GM12865 (cell line): ENCODE measurements around the gene CADM1.

Source experiments
- DNase-seq: peaks from one replicate; pipeline ENCODE4 v3.0.0; 2010; ENCODE audit warnings: low read depth
- H3K4me3 ChIP-seq: 2 replicates; pipeline ENCODE4 v1.5.1; 2011; ENCODE audit warnings: mild to moderate bottlenecking, low read depth, low read length, control low read depth
- TF ChIP-seq, protein P1 (sequence below): IDR thresholded peaks from 2 replicates; pipeline ENCODE4 v1.5.1; 2011; ENCODE audit warnings: low read length, control low read depth, low read depth, inconsistent platforms; ENCODE audit not compliant: insufficient read depth; ENCODE audit errors: missing control alignments

Gene CADM1

DNA sequence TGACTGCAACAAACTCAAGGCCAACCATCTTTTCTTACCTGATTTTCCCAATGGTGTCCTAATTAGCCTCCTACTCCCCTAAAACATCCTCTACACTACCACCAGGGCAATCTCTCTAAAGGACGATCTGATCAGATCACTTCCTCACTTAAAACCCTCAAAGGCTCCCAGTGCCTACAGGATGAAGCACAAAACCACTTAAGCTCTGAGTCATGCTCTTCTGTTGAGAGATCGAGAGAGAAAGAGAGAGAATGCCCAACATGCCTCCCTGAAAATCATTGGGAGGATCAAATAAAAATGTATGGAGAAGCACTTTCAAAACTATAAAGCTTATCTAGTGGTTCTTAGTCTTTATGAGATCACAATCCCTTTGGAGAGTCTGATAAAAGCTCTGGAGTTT is 171.1 kb downstream of the CADM1 start:
- TF ChIP-seq, protein P1, sequence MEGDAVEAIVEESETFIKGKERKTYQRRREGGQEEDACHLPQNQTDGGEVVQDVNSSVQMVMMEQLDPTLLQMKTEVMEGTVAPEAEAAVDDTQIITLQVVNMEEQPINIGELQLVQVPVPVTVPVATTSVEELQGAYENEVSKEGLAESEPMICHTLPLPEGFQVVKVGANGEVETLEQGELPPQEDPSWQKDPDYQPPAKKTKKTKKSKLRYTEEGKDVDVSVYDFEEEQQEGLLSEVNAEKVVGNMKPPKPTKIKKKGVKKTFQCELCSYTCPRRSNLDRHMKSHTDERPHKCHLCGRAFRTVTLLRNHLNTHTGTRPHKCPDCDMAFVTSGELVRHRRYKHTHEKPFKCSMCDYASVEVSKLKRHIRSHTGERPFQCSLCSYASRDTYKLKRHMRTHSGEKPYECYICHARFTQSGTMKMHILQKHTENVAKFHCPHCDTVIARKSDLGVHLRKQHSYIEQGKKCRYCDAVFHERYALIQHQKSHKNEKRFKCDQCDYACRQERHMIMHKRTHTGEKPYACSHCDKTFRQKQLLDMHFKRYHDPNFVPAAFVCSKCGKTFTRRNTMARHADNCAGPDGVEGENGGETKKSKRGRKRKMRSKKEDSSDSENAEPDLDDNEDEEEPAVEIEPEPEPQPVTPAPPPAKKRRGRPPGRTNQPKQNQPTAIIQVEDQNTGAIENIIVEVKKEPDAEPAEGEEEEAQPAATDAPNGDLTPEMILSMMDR = no peak
- no peak for DNase-seq
- no peak overlapping the region for H3K4me3 ChIP-seq

GRCh38 chr11:115330684-115331482 is 173.3 kb downstream of the CADM1 start:
- TF ChIP-seq, protein P1 = no peak
- H3K4me3 ChIP-seq = no peak overlapping the region
- no peak for DNase-seq

DNA sequence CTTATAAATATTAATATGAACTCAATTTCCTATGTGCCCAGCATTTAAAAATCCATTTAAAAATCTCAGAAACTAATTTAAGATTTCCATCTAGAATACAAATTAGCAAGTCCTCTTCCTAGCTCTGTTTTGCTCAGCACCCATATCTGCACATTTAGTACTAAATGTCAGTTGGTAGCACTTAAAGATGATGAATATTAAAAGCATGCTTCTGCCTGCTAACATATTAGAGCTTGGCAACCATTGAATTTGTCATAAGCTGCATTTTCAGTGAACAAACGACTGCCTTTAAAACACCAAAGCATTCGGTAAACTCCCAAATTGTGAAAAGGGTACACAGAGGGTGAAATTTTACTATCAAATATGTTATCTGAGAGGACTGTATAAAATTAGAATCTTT is 177.7 kb downstream of the CADM1 start:
- no peak overlapping the region for H3K4me3 ChIP-seq
- no peak for DNase-seq
- TF ChIP-seq, protein P1 = no peak

- TF ChIP-seq, protein P1 = no peak
- no peak for DNase-seq
- H3K4me3 ChIP-seq = no peak overlapping the region
Measured at GRCh38 chr11:115325523-115325922, 178.7 kb downstream of the CADM1 start.

DNA sequence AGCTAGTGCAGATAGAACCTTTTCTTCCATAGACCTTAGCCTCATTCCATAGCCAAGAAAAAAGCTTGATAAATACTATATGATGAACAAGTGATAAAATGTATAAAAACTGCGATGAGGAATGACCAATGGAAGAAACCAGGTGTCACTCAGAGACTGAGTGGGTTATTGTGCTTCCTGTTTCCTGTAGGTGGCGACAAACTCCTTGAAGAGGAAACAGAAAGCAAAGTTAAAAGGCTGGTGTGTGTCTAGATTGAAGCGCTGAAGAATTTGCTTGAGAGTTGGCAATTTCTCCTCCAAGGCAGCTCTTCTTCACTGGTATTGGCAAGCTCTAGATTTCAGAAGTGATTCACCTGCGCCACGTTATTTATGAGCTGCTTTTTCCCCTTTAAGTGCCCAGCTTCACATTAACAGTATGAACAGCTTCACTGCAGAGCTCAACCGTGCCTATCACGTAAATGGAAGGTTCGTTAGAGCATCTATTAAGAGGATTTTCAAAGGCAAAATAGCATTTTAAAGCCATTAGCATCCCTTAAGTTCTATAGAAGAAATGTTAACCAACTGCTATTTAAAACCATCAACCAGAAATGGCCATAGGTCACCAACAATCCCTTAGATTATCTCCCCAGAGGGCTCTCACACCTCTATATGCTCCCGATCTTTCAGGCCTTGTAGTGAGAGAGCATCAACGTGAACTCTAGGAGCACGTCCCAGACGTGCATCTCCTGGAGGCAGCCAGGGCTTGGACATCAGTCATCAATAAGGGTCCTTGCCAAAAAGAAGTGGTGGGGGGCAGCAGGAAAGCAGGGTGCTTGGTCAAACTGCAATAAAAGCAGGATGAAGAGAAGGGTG is 179.4 kb downstream of the CADM1 start:
- TF ChIP-seq, protein P1 = peak; percentile 85
- H3K4me3 ChIP-seq = no peak overlapping the region

GRCh38 chr11:115322553-115323203 is 181.5 kb downstream of the CADM1 start:
- no peak for DNase-seq

More for the DNA sequence above, 179.4 kb downstream of the CADM1 start:
- DNase-seq = peak; percentile 69

More at GRCh38 chr11:115322553-115323203, 181.5 kb downstream of the CADM1 start:
- H3K4me3 ChIP-seq = no peak overlapping the region
- TF ChIP-seq, protein P1 = no peak
